HG02798 (cell line): ENCODE measurements around the gene DIS3L2.
"Not testable (repeated sequence)": the region's sequence is repeated elsewhere in the genome, so short reads cannot be mapped to it uniquely, and the experiment has no call there.

Experiments
- ATAC-seq: cut with Tn5 transposase; IDR thresholded peaks from one replicate; pipeline ENCODE4 v1.9.1; 2021; ENCODE audit warnings: mild to moderate bottlenecking; ENCODE audit not compliant: unreplicated experiment, poor library complexity

The DIS3L2 gene

GRCh38 chr2:232375164-232375563 lies 413.7 kb downstream of the DIS3L2 start:
- ATAC-seq, result no peak

GRCh38 chr2:232376260-232376659 lies 414.7 kb downstream of the DIS3L2 start:
- ATAC-seq, result no peak

- no peak for ATAC-seq
Measured at GRCh38 chr2:232376713-232377112, 415.2 kb downstream of the DIS3L2 start.

GRCh38 chr2:232377319-232377718 lies 415.8 kb downstream of the DIS3L2 start:
- no peak for ATAC-seq

GRCh38 chr2:232377841-232378734 lies 416.6 kb downstream of the DIS3L2 start:
- ATAC-seq, result no peak

GRCh38 chr2:232378735-232379151 lies 417.2 kb downstream of the DIS3L2 start, which contains the start of gene ALPP:
Gene ALPP (plus strand): TSS chr2:232378751. CDS start chr2:232378803, 52 bp downstream.
- not testable (repeated sequence) for ATAC-seq

GRCh38 chr2:232379610-232380590 lies 418.4 kb downstream of the DIS3L2 start:
- ATAC-seq, result not testable (repeated sequence)

- ATAC-seq, result not testable (repeated sequence)
Measured at GRCh38 chr2:232381204-232382031, 419.9 kb downstream of the DIS3L2 start.

GRCh38 chr2:232382331-232383225 lies 421.1 kb downstream of the DIS3L2 start:
- no peak for ATAC-seq

GRCh38 chr2:232384466-232384865 lies 423.0 kb downstream of the DIS3L2 start:
- no peak for ATAC-seq

- ATAC-seq, result not testable (repeated sequence)
Measured at GRCh38 chr2:232385058-232385457, 423.5 kb downstream of the DIS3L2 start.

- ATAC-seq, result no peak
Measured at GRCh38 chr2:232385660-232386489, 424.4 kb downstream of the DIS3L2 start.

- no peak for ATAC-seq
Measured at GRCh38 chr2:232386490-232386739, 424.9 kb downstream of the DIS3L2 start.
